Tibial artery (tissue), 4 donors: ENCODE data around the gene TULP4.

Source experiments
- DNase-seq, 2 donors: peaks; one replicate each; pipeline ENCODE4 v3.0.0-alpha.2; 2019
- H3K27ac ChIP-seq, 2 donors: fragments of 200-600 bp; sonication (generic) in 1 of 2; 1 replicate in 1 of 2; 2 replicates in 1 of 2; pipeline ENCODE4 v1.5.1; 2018 to 2019; ENCODE audit warnings: mild to moderate bottlenecking in 1 of 2
- H3K27me3 ChIP-seq, 2 donors: fragments of 200-600 bp; sonication (generic) in 1 of 2; one replicate each; pipeline versions ENCODE4 v1.5.1 to v1.6.0; 2016 to 2019
- H3K36me3 ChIP-seq, 3 donors: fragments of 200-600 bp; sonication (generic) in 2 of 3; one replicate each; pipeline ENCODE4 v1.5.1; 2016 to 2019; ENCODE audit warnings: mild to moderate bottlenecking in 2 of 3
- H3K4me1 ChIP-seq, 4 donors: fragments of 200-600 bp; sonication (generic) in 2 of 4; 1 replicate in 3 of 4; 2 replicates in 1 of 4; pipeline ENCODE4 v1.5.1; 2016 to 2019
- H3K4me3 ChIP-seq, 2 donors: fragments of 200-600 bp; sonication (generic) in 1 of 2; 1 replicate in 1 of 2; 2 replicates in 1 of 2; pipeline ENCODE4 v1.5.1; 2018 to 2019; ENCODE audit warnings: mild to moderate bottlenecking in 2 of 2
- H3K9me3 ChIP-seq, 3 donors: fragments of 200-600 bp; sonication (generic) in 1 of 3; one replicate each; pipeline ENCODE4 v1.5.1; 2016 to 2019
- intact Hi-C: fragments of 100-400 bp; cut with DNase I; formaldehyde crosslinking; loops from one replicate; pipeline ENCODE4 v1.15.0; 2023; ENCODE audit warnings: low total_unique reads
- TF ChIP-seq, protein P1 (sequence below), 2 experiments: fragments of 200-600 bp in 1 of 2; fragments of 450-650 bp in 1 of 2; IDR thresholded peaks; one replicate each; pipeline ENCODE4 v1.5.1; 2017 to 2019; ENCODE audit warnings: antibody characterized with exemption in 2 of 2, mild to moderate bottlenecking in 1 of 2, moderate library complexity in 1 of 2

Gene TULP4

DNA sequence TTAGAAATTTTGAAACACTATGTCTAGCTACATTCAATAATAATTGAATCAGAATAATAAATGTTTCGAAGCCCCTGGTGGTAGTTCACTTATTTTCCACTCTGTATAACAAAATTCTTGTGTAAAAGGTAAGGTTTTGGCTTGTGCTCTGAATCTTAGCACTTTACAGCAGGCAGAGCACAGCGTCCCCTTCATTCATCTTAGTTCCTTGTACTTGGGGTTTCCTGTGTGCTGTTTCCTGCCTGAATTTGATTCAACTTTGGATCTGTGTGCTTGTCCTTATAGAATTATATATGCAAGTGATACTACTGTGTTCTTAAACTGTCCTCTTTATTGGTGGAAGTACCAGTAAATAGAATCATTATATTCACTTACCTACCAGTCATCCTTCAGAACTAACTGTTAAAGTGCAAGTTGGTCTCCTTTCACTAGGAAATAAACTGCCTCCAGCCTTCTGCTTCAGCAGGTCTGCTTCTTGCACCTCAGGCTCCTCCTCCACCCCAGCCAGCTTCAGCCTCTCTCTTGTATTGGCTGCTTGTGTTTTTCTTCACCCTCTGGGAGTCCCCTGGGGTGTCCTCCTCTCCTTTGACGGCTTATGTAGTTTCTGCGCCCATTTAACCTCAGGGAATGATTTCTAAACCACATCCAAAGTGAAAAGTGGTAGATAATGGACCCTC, 28.8 kb upstream of the TULP4 start:
- Histone ChIP-seq H3K4me1 (peaks cover 0 to 33% (median 19%) of the 10 kb centered on the region in 4 donors), H3K9me3 (no peaks in the 10 kb centered on the region), H3K27me3 (no peaks in the 10 kb centered on the region), H3K4me3 (no peak overlapping the region), H3K27ac (peak overlapping the region; percentile 48 to 68), H3K36me3 (no peaks in the 10 kb centered on the region)
- DNase-seq = no peak
- intact Hi-C loops = no loop called here
- TF ChIP-seq, protein P1, sequence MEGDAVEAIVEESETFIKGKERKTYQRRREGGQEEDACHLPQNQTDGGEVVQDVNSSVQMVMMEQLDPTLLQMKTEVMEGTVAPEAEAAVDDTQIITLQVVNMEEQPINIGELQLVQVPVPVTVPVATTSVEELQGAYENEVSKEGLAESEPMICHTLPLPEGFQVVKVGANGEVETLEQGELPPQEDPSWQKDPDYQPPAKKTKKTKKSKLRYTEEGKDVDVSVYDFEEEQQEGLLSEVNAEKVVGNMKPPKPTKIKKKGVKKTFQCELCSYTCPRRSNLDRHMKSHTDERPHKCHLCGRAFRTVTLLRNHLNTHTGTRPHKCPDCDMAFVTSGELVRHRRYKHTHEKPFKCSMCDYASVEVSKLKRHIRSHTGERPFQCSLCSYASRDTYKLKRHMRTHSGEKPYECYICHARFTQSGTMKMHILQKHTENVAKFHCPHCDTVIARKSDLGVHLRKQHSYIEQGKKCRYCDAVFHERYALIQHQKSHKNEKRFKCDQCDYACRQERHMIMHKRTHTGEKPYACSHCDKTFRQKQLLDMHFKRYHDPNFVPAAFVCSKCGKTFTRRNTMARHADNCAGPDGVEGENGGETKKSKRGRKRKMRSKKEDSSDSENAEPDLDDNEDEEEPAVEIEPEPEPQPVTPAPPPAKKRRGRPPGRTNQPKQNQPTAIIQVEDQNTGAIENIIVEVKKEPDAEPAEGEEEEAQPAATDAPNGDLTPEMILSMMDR (IDR thresholded peaks at IDR 0.05) = no peak

DNA sequence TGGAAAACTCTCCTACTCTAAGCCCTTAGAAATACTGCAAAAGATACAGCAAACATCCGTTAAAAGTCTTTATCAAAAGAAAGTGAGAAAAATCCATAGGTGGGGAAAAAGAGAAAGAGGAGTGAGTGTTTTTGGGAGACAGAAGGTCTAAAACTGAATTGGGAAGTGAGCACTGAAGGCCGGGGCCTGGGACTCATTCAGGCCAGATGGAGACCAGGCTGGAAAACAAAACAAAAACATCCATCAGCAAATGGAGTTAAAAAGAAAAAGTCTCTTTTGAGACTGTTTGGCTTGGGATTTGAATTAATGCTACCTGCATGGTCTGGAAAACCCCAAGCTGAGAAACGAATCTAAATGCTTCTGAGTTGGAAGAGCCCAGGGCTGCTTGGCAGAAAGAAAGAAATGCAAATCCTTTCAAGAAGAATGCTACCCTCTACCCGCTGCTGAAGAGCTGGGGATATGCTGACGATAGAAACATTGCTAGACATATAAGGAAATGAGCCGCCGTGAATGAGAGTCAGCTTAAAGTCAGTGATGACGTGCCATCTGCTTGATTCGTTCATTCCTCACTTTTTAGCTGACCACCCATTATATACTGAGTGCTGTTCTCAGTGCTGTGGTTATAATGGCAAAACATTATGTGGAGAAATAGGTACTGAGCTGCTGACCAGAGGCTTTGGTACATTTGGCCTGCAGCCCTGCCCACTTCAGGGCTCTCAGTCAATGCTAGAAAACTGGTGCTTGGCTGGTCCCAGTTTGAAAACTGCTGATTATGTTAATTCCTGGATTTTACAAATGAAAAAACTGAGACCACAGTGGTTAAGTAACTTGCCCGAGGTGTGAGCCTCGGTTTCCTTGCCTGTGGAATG, 28.0 kb upstream of the TULP4 start:
- TF ChIP-seq, protein P1 (IDR thresholded peaks at IDR 0.05) = no peak
- Histone ChIP-seq H3K4me1 (peaks cover 0 to 33% (median 19%) of the 10 kb centered on the region in 4 donors), H3K36me3 (no peaks in the 10 kb centered on the region), H3K4me3 (peak overlapping the region; percentile 3 to 14), H3K9me3 (no peaks in the 10 kb centered on the region), H3K27ac (peak overlapping the region; percentile 48 to 68), H3K27me3 (no peaks in the 10 kb centered on the region)
- DNase-seq = no peak
- intact Hi-C loops = no loop called here

DNA sequence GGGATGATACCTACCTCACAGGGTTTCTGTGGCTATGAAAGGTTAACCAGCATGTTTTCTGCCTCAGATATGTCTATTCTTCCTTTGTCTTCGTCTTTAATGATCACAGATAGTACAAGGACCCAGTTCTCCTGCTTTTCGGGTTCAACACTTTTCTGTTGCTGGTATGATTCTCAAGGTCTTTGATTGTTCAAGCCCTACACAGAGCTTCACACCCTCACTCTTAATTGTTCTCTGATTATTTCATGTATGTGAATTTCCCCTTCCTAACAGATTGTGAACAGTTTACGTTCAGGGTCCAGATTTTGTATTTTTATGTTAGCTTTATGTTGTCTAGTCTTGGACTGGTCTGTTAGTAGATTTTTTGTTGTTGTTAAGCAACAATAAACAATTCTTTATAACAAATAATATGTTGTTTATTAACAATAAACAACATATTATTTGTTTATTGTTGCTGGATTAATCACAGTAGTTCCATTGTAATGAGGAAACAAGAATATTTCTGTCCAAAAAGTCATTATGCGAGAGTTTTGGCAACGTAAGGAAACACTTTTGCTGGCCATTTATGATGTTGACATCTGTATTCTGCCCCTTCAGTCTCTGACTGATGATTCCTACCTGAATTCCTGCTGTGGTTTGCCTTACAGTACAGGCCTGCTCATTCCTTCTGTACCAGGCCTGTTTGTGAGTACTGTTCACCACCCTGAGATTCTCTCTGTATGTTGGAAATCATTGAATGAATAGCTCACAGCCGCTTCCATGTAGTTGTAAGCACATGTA, 27.2 kb upstream of the TULP4 start:
- DNase-seq = no peak

DNA sequence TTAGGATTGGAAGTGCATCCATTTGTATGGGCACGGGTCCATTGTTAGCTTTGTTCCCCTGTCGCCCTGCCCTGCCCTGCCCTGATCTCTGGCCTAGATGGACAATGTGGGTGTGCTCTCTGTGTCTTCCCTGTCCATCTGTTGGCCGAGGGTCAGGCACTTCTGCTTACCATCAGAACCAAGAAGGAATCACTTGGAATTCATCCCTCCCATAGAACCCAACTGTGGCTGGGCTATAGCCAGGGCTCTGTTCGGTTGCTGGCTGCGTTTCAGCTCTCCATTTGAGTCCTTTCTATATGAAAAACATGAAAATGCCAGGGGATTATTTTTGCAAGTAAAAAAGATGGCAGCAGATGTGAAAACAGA, 26.6 kb upstream of the TULP4 start:
- intact Hi-C loops = loop anchor here (5.0 kb wide), 1 partner anchor 63 kb away; no protein-coding TSS in a partner anchor
- no peaks in the 10 kb centered on the region for H3K9me3 ChIP-seq
- no peak for DNase-seq

More for the DNA sequence above, 27.2 kb upstream of the TULP4 start:
- intact Hi-C loops = loop anchor here (5.0 kb wide), 1 partner anchor 63 kb away; no protein-coding TSS in a partner anchor
- H3K4me3 ChIP-seq = no peak overlapping the region
- H3K27me3 ChIP-seq = no peaks in the 10 kb centered on the region
- no peaks in the 10 kb centered on the region for H3K36me3 ChIP-seq
- H3K4me1 ChIP-seq = peaks cover 0 to 33% (median 19%) of the 10 kb centered on the region in 4 donors
- H3K27ac ChIP-seq = peak overlapping the region; percentile 48 to 68
- TF ChIP-seq, protein P1 (IDR thresholded peaks at IDR 0.05) = no peak
- no peaks in the 10 kb centered on the region for H3K9me3 ChIP-seq

DNA sequence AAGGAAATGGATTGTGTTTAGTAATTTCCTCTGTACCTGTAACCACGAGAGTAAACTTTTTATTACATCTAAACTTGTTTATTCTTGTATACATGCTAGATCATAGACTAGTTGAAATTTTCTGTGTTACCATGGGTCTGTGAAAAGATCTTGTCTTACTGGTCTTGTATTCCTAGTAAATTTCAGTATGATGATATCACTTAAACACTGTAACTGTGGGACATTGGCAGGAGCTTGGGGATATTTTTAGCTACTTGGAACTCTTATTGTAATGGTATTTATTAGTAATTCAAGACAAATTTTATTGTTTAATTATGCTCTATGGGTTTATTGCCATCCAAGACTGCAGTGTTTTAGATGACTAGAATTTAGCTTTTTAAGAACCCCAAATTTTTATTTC, 25.9 kb upstream of the TULP4 start:
- Histone ChIP-seq H3K36me3 (no peaks in the 10 kb centered on the region), H3K4me3 (no peak overlapping the region), H3K9me3 (no peaks in the 10 kb centered on the region), H3K4me1 (peaks cover 0 to 33% (median 19%) of the 10 kb centered on the region in 4 donors), H3K27me3 (no peaks in the 10 kb centered on the region), H3K27ac (no peak overlapping the region)
- no peak for DNase-seq
- TF ChIP-seq, protein P1 (IDR thresholded peaks at IDR 0.05) = no peak
- intact Hi-C loops = loop anchor here (5.0 kb wide), 1 partner anchor 64 kb away; no protein-coding TSS in a partner anchor

More for the DNA sequence above, 26.6 kb upstream of the TULP4 start:
- Histone ChIP-seq H3K27me3 (no peaks in the 10 kb centered on the region), H3K27ac (peak overlapping the region in 1 of 2 donors; percentile 68), H3K4me3 (no peak overlapping the region), H3K4me1 (peaks cover 0 to 33% (median 19%) of the 10 kb centered on the region in 4 donors), H3K36me3 (no peaks in the 10 kb centered on the region)
- TF ChIP-seq, protein P1 (IDR thresholded peaks at IDR 0.05) = no peak
